HG03520 (cell line): ENCODE data around the gene CERCAM.
"Not testable (repeated sequence)": the region's sequence is repeated elsewhere in the genome, so short reads cannot be mapped to it uniquely, and the experiment has no call there.

Experiments
- ATAC-seq: cut with Tn5 transposase; IDR thresholded peaks from one replicate; pipeline ENCODE4 v1.9.1; 2021; ENCODE audit warnings: mild to moderate bottlenecking, moderate library complexity; ENCODE audit not compliant: unreplicated experiment

CERCAM gene

DNA sequence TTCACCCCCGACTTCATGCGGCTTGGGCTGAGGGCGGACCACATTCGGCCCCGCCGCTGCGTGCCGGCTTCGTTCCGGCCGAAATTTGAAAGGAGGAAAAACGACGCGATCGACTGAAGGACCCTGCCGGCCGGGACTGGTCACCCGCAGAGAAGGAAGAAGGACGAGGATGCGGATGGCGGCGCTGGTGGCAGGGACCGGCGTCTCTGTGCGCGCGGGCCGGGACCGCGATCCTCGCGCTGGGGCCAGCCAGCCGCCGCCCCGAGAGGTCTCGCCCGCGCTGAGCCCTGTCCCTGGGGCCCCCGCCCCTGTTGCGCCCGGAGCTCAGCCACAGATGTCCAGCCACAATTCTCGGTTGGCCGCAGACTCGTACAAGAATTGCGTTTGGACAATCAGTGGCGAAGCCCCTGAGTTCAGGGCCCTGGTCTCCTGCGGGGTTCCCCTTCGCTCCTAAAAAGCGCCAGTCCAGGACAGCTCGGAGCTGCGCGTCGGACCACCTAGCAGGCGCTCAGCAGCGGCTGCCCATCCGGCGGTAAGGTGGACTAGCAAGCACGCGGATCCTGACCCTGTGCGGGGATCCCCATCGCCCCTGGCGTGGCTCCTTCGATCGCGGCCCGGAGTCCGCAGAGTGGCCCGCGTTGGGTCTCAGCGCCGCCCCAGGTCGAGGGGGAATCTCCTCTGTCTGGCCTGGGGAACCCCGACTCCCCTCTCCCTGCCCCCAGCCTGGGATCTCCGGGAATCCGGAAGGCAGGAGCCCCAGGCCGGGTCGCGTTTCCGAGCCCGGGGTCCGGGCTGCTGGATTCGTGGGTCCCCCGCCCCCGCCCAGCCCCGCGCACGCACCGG, 28.1 kb upstream of the CERCAM start:
- ATAC-seq: no peak

DNA sequence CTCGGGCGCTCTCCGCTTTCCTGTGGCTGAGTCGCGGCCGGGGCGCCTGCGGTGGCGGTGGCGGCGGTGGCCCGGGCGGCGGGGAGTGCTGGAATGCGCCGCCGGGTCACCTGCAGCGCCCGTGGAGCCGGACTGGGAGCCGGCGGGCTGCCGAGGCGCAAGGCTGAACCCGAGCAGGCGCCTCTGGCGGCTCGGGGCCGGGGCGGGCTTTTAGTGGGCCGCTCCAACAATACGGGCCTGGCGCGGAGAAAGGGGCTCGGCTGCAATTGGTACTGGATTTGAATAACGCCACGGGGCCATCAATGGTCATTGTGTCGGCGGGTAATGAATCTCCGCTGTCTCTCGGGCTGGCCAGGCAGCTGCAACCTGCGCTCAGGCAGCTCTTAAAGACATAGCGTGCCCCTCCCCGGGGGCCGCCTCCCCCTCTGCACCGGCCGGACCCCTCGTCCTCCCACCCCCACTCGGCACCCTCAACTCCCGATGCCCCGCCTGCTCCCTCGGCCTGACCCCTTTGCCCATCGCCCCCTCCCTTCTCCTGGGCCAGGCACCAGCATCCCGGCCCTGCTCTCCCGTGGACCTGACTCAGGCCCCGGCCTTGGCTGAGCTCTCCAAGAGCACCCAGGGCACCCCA, 27.4 kb upstream of the CERCAM start:
- no peak for ATAC-seq

DNA sequence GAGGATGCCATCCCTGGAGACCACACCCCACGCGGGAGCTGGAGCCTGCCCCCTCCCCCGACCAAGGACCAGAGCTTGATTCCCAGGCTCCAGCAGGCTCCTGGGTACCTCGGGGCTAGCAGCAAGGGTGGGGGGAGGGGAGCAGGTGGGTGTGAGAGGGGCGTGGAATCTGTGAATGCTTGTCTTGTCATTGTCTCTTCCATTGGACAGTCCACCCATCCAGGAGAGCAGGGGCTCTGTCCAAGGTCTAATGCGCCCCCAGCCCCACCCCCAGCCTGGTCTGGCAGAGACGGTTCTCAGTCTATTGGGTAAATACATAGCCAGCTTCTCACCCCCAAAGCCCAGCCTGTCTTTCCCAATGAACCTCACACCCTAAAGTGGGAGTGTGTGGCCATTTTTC, 26.7 kb upstream of the CERCAM start:
- no peak for ATAC-seq

DNA sequence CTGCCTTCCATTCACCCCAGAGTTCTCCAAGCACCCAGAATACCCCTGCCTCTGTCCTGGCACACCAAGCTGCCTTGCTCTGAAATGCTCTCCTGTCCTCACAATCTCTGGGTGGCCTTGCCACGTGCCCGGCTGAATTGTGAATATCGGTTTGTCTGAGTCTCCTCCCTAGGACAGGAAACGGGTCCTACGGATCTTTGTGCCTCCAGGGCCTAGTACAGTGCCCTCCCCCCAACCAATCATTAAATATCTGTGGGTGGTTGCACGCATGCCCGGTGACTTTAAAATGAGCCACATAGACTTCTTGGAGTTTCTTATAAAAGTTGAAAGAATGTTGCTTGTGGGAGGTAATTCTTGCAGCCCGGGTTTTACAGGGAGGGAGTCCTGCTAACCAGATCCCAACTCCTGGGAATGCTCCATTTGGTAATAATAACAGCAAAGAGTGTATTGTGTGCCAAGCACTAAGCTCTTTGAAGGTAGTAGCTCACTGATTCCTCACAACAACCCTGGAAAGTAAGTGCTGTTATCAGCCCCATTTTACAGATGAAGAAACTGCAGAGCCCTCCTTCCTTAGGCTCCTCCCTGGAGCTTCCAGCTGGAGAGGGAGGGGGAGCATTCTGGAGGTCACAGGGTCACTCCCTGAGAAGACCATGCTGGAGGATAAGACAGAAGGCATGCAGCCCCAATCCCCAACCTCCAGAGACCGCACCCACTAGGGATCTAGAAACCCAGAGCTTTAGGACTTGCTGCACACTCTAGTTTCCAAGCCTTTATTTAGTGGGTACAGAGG, 26.1 kb upstream of the CERCAM start:
- ATAC-seq: no peak

DNA sequence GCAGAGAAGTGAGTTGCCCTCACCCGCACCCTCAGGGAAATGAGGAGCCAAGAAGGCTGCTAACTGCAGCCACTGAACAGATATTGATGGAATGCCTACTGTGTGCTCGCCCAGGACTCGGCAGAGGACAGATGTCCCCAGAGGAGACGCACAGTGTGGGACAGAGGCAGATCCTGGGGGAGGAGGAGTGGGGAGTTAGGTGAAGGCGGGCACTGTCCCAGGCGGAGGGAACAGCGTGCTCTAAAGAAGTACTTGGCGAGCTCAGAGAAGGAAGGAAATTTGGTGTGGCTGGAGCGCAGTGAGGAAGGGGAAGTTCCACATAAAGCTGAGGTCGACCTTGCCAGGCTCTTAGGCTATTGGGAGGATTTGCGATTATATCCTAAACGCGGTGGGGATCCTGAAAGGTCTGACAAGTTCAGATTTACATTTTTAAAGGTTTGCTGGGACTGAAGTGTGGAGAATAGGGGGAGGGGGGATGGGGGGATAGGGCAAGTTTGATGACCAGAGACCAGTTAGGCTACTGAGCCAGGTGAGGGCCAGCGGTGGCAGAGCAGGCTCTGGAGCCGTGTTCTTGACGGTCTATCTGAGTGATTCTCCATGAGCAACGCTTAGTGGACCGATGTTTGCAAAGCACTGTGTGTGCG, 23.6 kb upstream of the CERCAM start:
- ATAC-seq: no peak

DNA sequence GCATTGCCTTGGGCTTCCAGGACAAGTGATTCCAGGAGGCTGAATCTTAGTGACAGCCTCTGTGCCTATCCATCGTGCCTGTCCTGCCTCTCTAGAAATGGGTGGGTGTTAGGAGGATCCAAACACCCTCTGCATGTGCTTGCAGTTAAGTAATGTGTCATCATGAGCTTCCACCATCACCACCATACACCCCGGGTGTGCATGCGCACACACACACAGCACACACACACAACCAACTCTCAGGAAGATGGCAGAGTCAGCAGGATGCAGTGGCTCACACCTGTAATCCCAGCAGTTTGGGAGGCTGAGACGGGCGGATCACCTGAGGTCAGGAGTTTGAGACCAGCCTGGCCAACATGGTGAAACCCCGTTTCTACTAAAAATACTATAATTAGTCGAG, 22.8 kb upstream of the CERCAM start:
- ATAC-seq: no peak

DNA sequence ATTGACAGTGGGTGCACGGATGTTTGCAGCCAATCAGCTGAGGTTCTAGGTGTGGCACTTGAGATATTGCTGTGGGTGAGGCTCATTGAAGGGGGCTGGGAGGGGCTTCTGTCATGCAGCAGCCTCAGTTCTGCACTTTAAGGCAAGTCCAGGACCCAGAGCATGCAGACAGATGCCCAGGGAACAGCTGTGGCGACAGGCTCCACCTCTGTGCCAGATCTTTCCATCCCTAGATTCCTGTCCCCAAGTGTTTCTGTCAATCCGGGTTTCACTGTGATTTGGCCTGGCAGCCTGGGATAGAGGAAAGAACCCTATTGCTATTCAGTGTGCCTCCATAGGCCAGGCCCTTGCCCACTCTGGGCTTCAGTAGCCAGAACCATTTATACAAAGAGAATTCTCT, 20.8 kb upstream of the CERCAM start:
- ATAC-seq: no peak

DNA sequence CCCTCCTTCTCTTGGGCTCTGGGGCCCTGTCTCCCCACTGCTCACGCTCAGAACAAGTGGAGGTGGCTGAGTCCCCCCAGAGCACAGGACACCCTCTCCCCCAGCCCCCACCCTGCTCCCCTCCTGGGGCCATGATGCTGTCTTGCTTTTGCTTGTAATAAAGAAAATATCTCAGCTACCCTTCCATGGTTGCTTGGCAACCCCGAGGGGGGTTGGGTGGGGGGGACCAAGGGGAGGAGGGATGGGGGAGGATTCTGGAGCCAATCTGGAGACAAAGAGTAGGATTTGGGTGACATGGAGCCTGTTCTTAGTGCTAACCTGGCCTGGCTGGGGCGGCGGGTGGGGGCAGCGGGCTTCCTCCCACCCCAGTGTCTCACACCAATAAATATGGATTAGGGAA, 16.1 kb upstream of the CERCAM start:
- ATAC-seq: no peak

DNA sequence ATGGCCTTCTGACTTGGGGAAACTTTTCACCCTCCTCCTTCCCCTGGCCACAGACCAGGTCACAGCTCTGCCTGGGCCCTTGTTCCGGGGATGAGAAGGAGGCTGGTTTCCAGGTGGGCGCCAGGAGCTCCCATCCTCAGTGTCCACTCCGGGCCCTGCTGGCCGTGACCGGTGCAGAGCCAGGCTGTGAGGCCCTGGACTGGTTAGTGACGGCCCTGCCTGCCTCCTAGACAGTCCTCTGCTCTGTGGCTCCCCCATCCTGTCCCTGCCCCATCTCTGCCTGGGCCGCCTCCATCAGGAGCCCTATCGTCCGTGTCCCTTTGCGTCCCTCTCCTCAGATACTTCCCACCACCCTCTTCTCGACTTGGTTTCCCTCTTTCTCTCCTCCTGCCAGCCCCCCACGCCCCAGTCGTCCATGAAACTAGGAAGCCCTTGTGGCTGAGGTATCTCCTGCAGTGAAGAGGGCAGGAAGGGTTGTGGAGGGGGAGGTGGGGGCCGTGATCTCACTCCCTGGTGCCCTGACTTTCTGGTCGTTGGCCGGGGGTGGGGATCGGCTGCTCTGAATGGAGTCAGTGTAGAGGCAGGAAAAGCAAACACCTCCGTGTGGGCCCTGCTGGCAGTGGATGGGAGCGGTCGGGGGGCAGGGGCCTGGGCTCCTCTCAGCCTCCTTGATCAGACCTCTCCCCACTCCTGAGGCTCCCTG, 15.4 kb upstream of the CERCAM start:
- no peak for ATAC-seq

DNA sequence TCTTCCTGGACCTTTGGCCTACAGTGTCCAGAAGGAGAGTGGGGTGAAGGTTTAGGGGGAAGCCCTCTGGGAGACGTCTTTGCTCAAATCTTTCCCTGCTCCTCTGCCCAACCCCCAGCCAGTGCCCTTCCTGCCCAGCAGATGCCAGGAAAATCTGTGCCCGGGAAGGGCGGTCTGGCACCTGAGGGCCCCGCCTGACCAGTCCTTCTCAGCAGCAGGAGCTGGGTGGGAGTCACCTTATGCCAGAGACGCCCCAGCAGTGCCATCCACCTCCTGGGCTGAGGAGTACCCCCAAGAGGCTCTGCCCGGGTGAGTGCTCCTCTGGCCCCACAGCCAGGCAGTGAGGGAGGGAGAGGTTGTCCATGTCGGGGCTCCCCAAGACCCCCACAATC, 14.9 kb upstream of the CERCAM start:
- no peak for ATAC-seq

DNA sequence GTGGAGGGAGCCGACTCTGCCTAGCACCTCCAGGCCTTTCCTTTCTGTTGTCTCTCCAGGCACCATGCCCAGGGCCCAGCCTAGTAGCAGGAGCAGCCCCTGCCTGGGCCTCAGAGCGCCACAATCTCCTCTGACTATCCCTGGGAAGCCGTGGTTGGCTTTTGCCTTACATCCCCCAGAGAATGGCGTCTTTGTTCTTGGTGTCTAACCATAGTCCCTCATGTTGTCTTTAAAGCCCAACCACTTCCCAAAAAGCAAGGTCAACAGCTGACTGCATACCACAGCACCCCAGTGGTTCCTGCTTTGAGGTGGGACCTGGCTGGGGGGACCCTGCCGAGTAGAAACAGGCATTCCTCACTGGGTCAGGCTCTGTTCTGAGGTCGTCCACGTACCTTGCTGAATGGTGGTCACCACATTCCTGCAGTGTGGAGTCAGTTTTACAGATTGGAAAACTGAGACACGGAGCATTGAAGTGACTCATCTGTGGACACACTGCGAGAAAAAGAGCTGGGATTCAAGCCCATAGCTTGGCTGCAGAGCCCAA, 13.7 kb upstream of the CERCAM start:
- ATAC-seq: no peak

DNA sequence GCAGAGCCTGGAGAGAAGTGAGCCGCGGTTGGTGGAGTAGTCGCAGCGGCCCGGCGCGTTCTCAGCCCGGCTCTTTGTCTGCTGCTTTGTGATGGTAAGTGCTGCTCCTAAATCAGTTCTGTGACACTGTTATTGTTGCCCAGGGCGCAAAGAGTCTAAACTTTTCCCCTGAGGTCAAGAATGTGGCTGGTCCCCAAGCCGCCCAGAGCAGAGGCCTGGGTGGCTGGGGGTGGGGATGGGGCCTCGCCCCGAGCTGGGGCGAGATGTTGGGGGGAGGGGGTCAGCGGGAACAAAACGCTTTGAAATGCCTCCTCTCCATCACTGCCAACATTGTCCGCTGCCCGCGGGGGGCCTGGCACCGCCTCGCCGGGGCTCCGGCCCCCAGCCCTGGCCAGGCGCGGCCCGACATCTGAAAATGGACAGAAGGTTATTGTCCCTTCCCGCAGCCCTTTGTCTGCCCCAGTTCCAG, 11.7 kb upstream of the CERCAM start:
- ATAC-seq: no peak

DNA sequence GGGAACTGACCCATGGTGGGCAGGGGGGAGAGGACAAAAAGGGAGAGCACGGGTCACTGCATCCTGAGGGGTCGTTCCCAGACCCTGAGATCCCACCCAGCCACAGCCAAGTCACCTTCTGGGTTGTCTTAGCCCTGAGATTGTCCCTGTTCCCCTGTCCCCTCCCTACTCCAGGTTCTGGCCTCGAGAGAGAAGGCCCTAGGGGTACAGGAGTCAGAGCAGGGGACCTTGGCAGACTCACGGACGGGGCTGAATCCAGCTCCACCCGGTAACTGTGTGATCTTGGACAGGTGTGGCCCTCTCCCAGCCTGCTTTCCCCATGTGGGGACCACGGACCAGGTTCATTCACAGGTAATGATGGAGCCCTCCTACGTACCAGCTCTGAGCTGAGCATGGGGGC, 11.2 kb upstream of the CERCAM start:
- no peak for ATAC-seq

DNA sequence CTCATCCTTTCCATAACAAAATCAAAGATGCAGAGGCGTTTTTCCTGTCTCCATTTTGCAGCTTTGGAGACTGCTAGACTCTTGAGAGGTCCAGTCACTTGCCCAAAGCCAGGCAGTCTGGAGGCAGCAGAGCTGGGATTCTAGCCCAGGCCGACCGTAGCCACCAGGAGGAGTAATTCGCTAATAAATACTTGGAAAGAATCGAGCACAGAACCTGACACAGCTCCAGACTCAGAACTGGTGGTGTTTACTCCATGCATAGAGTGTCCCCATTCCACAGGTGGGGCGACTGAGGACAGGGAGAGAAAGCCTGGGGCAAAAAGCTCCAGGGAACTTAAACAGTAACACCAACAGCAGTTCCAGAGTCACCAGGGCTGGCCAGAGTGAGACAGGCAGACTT, 10.7 kb upstream of the CERCAM start:
- ATAC-seq: no peak

DNA sequence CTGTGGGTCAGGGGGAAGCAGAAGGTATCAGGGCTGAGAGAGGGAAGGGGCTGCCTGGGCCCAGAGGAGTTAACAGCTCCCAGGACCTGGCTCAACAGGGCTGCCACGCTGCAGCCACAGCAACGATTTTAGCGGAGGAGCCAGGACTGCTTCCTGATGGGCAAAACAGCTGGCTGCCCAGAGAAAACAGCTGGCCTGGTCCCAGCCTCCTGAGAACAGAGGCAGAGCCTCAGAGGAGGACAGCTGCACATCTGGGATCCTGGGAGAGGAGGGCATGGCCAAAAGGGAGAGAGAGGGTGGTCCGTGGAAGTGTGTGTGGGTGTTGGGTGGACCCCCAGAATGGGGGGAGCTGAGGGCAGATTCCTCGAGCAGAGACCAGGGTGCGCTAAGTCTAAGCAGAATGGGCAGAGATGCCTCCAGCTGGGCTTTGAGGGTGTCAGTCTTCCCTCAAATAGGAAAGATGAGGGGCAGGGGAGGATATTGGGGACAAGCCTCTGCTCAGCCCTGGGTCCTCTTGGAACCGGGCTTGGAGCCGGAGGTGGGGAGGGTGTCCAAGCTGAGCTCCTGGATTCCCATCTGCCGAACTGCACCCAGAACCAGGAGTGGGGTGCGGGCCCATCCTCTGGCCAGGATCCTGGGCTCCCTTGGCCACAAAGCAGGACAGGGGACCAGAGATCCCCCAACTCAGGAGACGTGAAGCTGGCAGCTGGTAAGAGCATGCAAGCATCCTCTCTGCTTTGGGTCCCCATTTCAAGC, 9.1 kb upstream of the CERCAM start:
- no peak for ATAC-seq

DNA sequence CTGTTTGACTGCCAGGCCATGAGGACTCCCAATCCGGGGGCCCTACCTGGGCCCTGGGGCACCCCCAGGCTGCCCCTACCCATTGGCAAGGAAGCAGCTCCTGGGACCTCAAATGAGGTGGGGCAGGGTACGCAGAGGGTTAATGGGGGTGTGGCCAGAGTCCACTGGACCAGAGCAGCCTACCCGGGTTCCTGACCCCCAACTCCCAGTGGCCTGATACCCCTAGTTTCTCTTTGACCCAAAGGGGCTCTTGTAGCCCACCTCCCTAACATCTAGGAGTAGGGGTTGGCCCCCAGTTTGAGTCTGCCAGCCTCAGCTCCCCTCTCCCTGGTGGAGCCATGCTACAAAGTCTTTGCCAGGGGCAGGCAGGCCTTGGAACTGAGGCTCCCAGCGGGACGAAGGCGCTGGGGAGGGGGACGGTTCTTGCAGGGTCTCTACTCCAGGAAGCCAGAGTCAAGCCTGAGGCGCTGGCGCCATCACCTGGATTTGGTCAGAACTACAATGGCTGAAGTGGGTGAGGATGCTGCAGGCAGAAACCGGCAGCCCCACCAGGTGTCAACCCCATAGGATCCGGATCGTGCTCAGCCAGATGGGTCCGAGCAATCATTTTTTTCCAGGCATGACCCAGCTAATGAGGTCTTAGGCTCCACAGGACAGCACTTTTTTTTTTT, 8.4 kb upstream of the CERCAM start:
- no peak for ATAC-seq

DNA sequence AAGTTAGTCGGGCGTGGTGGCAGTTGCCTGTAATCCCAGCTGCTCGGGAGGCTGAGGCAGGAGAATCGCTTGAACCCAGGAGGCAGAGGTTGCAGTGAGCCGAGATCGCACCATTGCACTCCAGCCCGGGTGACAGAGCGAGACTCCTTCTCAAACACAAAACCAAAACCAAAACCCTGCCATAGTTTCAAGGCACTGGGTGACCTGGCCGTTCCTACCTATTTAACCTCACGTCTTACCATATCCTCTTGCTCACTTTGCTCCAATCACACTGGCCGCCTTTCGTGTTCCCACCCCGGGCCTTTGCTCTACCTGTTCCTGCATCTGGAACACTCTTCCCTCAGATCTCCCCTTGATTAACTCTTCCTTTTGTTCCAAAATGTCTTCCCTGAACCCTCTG, 6.9 kb upstream of the CERCAM start:
- not testable (repeated sequence) for ATAC-seq

DNA sequence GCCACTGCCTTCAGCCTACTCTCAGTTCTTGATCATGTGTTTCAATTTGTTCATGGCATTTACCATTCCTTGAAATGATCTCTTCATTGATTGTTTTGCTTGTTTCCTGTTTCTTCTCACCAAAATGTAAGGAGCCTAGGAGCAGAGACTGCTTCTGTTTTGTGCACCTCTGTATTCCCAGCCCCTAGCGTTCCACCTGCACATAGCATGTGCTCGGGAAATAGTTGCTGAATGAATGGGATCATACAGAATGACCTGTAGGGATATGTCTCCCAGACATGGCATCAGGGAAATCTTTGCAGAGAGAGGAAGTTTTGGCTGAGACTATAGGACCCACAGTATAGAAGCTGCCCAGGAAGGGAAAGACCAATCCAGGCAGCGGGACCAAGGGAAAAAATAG, 6.2 kb upstream of the CERCAM start:
- ATAC-seq: no peak

DNA sequence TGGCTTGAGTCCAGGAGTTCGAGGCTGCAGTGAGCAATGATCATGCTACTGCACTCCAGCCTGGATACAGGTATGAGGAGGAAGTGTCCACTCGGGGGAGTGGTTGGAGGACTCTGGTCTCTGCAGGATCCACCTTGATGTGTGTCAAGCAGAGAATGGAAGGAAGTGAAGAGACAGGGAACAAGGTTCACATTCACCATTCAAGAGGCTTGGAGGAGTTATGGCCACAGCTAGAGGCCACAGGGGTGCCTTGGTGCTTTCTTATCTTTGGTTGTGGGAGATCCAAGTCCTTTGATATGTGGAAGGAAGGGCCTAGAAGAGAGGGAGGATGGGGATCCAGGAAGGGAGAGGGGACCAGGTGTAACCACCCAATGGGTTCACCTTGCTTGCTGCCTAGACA, 5.4 kb upstream of the CERCAM start:
- no peak for ATAC-seq
